ENCODE results near the gene TMC2. TPM values are rescaled to one million over a fixed set of nuclear protein-coding genes. Genes with fewer than 3 reads are reported as not detected.

Gene TMC2
- total and polyA plus RNA-seq, 2 of the 8 experiments (the other 6 are each of a cell fraction or from before 2014, with no cell fraction given): not detected

- no peaks in the 10 kb centered on the region; a peak in 2 of 7 replicates for H3K27me3 ChIP-seq (replicated peaks in 1 of 4; ENCODE audit: control insufficient read depth in 3 of 4, extremely low read depth in 1 of 4, insufficient read depth in 3 of 4, low read length in 3 of 4)
- H3K14ac ChIP-seq (ENCODE audit: insufficient read length): no peak overlapping the region
- H3K36me3 ChIP-seq (ENCODE audit: control insufficient read depth in 2 of 4, insufficient read depth in 4 of 4, low read length in 3 of 4): no peaks in the 10 kb centered on the region
- H3K79me1 ChIP-seq (ENCODE audit: low read depth, low read length): no peaks in the 10 kb centered on the region
- H4K20me1 ChIP-seq (replicated peaks in 1 of 2; ENCODE audit: control insufficient read depth in 1 of 2, insufficient read depth in 2 of 2, low read length in 2 of 2): no peaks in the 10 kb centered on the region
- H3K4me3 ChIP-seq (ENCODE audit: extremely low read depth in 1 of 4, insufficient read depth in 2 of 4, low read depth in 3 of 4, low read length in 4 of 4): no peak overlapping the region
- H3K4me1 ChIP-seq (replicated peaks in 1 of 4; ENCODE audit: control insufficient read depth in 3 of 4, insufficient read depth in 4 of 4, low read length in 3 of 4): no peaks in the 10 kb centered on the region
- H3K79me2 ChIP-seq (ENCODE audit: control insufficient read depth in 1 of 2, insufficient read depth in 2 of 2, low read length in 2 of 2): no peaks in the 10 kb centered on the region
- no peak overlapping the region for H2AK5ac ChIP-seq (ENCODE audit: low read depth, low read length)
- no peak overlapping the region for H2AFZ ChIP-seq (ENCODE audit: low read length)
- CTCF ChIA-PET (ENCODE audit: partially characterized antibody): interaction anchor here (1.5 to 5.0 kb wide), 4 partner anchors 9 to 250 kb away, joined by 4 to 20 read pairs (median 10); no protein-coding TSS in a partner anchor
- peaks cover 1% of the 10 kb centered on the region; the same call in 1 of the 2 replicates for H3K23me2 ChIP-seq (ENCODE audit: low read depth, low read length)
- no peak overlapping the region for H2BK120ac ChIP-seq (replicated peaks; ENCODE audit: low read depth, low read length)
- H2BK20ac ChIP-seq (ENCODE audit: low read length): no peak overlapping the region
- FAIRE-seq (no peak), DNase-seq (ENCODE audit: low read depth in 1 of 2, low spot score in 2 of 2) (no peak)
- no peak overlapping the region for H3K9ac ChIP-seq (replicated peaks in 1 of 4; ENCODE audit: extremely low read depth in 1 of 4, low read depth in 3 of 4, low read length in 3 of 4)
- no peak overlapping the region for H4K8ac ChIP-seq (ENCODE audit: extremely low read depth, insufficient read depth, low read length)
- H3K27ac ChIP-seq (ENCODE audit: low read depth, low read length): no peak overlapping the region
- POLR2A ChIA-PET (ENCODE audit: partially characterized antibody): interaction anchor here (0.8 to 6.1 kb wide), 3 partner anchors 9 to 20 kb away, joined by 3 to 39 read pairs (median 4); partner anchors contain the start of gene NOP56
- no peak overlapping the region for H3K23ac ChIP-seq (ENCODE audit: insufficient read length)
- no peak overlapping the region for H2BK5ac ChIP-seq (ENCODE audit: low read depth, low read length)
- H3K4me2 ChIP-seq (ENCODE audit: insufficient read depth in 1 of 2, low read depth in 2 of 2, low read length in 2 of 2): no peak overlapping the region
- no peak overlapping the region for H3K18ac ChIP-seq (ENCODE audit: extremely low read depth, low read length)
- no peak overlapping the region for H4K91ac ChIP-seq (replicated peaks; ENCODE audit: insufficient read length, low read length)
- H3K9me3 ChIP-seq (ENCODE audit: insufficient read depth in 2 of 2, low read depth in 1 of 2, low read length in 1 of 2): no peaks in the 10 kb centered on the region; a peak in 1 of 4 replicates
- H3K56ac ChIP-seq (replicated peaks; ENCODE audit: insufficient read length, low read depth, low read length): no peak overlapping the region
- H2BK15ac ChIP-seq (ENCODE audit: low read length): no peak overlapping the region
- H4K5ac ChIP-seq (ENCODE audit: insufficient read length, low read depth, low read length): no peak overlapping the region
- TF ChIP-seq SIN3A (conservative IDR thresholded peaks at IDR 0.05 in 1 of 2, IDR thresholded peaks at IDR 0.05 in 1 of 2; ENCODE audit: low read depth in 1 of 2, low read length in 2 of 2): no peak
- no peak for TF ChIP-seq ASH2L (IDR thresholded peaks at IDR 0.05; ENCODE audit: low read length)
- TF ChIP-seq CTBP2 (IDR thresholded peaks at IDR 0.05; ENCODE audit: borderline replicate concordance, insufficient read depth, insufficient read length, low read length): no peak
- TF ChIP-seq NRF1 (IDR thresholded peaks at IDR 0.05; ENCODE audit: low read depth, low read length): no peak
- TF ChIP-seq MAX (IDR thresholded peaks at IDR 0.05): no peak
- TF ChIP-seq SAP30 (IDR thresholded peaks at IDR 0.05; ENCODE audit: insufficient read depth, insufficient replicate concordance, low read length): no peak
- no peak for TF ChIP-seq CBX5 (IDR thresholded peaks at IDR 0.05; ENCODE audit: low read depth, low read length)
- no peak for TF ChIP-seq POU5F1 (IDR thresholded peaks at IDR 0.05; ENCODE audit: low read depth, low read length)
- TF ChIP-seq ZNF274 (IDR thresholded peaks at IDR 0.05; ENCODE audit: borderline replicate concordance, extremely low read depth, low read length): no peak
- TF ChIP-seq GTF2F1 (IDR thresholded peaks at IDR 0.05; ENCODE audit: borderline replicate concordance, low read depth, low read length): no peak
- no peak for TF ChIP-seq YY1 (IDR thresholded peaks at IDR 0.05; ENCODE audit: low read depth, low read length)
- TF ChIP-seq BACH1 (IDR thresholded peaks at IDR 0.05; ENCODE audit: low read length): no peak
- TF ChIP-seq KDM1A (IDR thresholded peaks at IDR 0.05; ENCODE audit: borderline replicate concordance, low read length): no peak
- TF ChIP-seq MAFK (IDR thresholded peaks at IDR 0.05; ENCODE audit: low read depth, low read length): no peak
- 86% methylated on average over 6 of the region's 6 CpGs; no CpG with 5 or more reads in 1 of the 2 experiments for whole genome bisulfite sequencing, 2 experiments (ENCODE audit: extremely low coverage in 1 of 2, insufficient coverage in 1 of 2, insufficient read length in 1 of 2, insufficient replicate concordance in 2 of 2, low coverage in 1 of 2, low lambda C conversion rate in 2 of 2, missing lambda C conversion rate in 1 of 2)
- H2BK12ac ChIP-seq (ENCODE audit: low read depth, low read length): no peak overlapping the region
- H3K4ac ChIP-seq (replicated peaks; ENCODE audit: insufficient read length, low read depth, low read length): no peak overlapping the region
Measured at GRCh38 chr20:2637246-2637645, 100.9 kb downstream of the TMC2 start.

Data from H1 (cell line).